WERI-Rb-1 (cell line): ENCODE results near the gene CWC25.

ENCODE experiments used
- DNase-seq: peaks from one replicate; pipeline ENCODE4 v3.0.0-alpha.2; 2020
- H3K27ac ChIP-seq: fragments of 250-450 bp; sonication (Bioruptor Pico); 2 replicates; pipeline ENCODE4 v1.5.1; 2020; ENCODE audit warnings: mild to moderate bottlenecking, moderate library complexity
- H3K27me3 ChIP-seq: fragments of 250-450 bp; sonication (Bioruptor Pico); 2 replicates; pipeline ENCODE4 v1.5.1; 2021; ENCODE audit warnings: mild to moderate bottlenecking, low read depth, moderate library complexity; ENCODE audit not compliant: insufficient read depth, severe bottlenecking
- H3K36me3 ChIP-seq: fragments of 250-450 bp; sonication (Bioruptor Pico); 2 replicates; pipeline ENCODE4 v1.5.1; 2020; ENCODE audit warnings: mild to moderate bottlenecking, moderate library complexity
- H3K4me3 ChIP-seq: 2 replicates; pipeline ENCODE4 v1.5.1; 2011; ENCODE audit warnings: low read depth, mild to moderate bottlenecking, control low read depth, low read length
- H3K9me3 ChIP-seq: fragments of 250-450 bp; sonication (Bioruptor Pico); 2 replicates; pipeline ENCODE4 v1.5.1; 2021; ENCODE audit warnings: mild to moderate bottlenecking, moderate library complexity; ENCODE audit not compliant: severe bottlenecking
- CTCF ChIP-seq: IDR thresholded peaks from 2 replicates; pipeline ENCODE4 v1.5.1; 2011; ENCODE audit warnings: low read depth, mild to moderate bottlenecking, control low read depth, inconsistent platforms, low read length

Gene CWC25

GRCh38 chr17:38870259-38871165 lies 45.4 kb upstream of the CWC25 start:
- Histone ChIP-seq H3K27ac (peak overlapping the region; percentile 91), H3K4me3 (peak overlapping the region; percentile 99), H3K9me3 (no peaks in the 10 kb centered on the region), H3K36me3 (peaks cover 4% of the 10 kb centered on the region), H3K27me3 (no peaks in the 10 kb centered on the region)
- DNase-seq, result peak; percentile 54
- TF ChIP-seq CTCF, result no peak

- DNase-seq, result peak; percentile 87
- peak within 1 kb of the TSS; percentile 91 for H3K27ac ChIP-seq
- TF ChIP-seq CTCF, result no peak
Observed at GRCh38 chr17:38869526-38870258, 44.6 kb upstream of the CWC25 start, which contains the start of gene LASP1. Gene LASP1 (plus strand): TSS chr17:38870058. CDS start chr17:38870190, 132 bp downstream.

DNA sequence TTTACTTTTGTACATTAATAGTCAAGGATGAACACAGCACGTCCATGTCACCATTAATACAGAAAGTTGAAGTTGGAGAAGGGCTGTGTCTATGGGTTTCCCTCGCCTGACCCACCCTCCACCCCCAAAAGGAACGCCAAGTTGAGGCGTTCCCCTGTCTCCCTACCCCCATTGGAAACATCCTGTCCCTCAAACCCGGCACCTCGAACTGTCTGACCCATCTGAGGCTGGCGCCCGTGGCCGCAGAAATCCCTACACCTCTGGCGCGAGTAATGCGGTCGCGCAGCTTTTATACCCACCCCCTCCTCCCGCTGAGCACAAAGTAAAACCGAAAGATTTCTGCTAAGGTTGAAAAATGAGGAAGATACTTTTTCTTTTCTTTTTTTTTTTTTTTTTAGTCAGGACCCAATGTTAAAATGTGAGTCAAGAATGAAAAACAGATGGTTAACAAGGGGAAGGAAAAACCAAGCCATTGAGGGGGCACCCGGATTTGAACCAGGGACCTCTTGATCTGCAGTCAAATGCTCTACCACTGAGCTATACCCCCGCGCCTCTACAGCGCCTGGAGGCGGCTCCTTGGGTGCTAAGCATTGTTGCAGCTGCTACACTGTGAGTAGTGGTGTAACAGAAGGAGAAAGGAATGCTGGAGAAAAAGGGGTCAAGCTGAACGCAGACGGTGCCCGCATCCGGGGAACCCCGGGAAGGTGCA lies 43.9 kb upstream of the CWC25 start:
- Histone ChIP-seq H3K36me3 (peaks cover 4% of the 10 kb centered on the region), H3K27ac (peak overlapping the region; percentile 91), H3K27me3 (no peaks in the 10 kb centered on the region), H3K9me3 (no peaks in the 10 kb centered on the region), H3K4me3 (peak overlapping the region; percentile 99)
- peak; percentile 42; the same call in 1 of the 2 replicates for TF ChIP-seq CTCF
- peak; percentile 87 for DNase-seq

More at GRCh38 chr17:38869526-38870258, 44.6 kb upstream of the CWC25 start, which contains the start of gene LASP1:
- Histone ChIP-seq H3K9me3 (no peaks in the 10 kb centered on the region), H3K4me3 (peak within 1 kb of the TSS; percentile 99), H3K27me3 (no peaks in the 10 kb centered on the region), H3K36me3 (peaks cover 4% of the 10 kb centered on the region)

GRCh38 chr17:38867968-38868816 lies 43.1 kb upstream of the CWC25 start:
- H3K27ac ChIP-seq, result no peak overlapping the region
- no peaks in the 10 kb centered on the region for H3K27me3 ChIP-seq
- H3K4me3 ChIP-seq, result no peak overlapping the region
- no peak for DNase-seq
- H3K36me3 ChIP-seq, result peaks cover 4% of the 10 kb centered on the region
- TF ChIP-seq CTCF, result no peak
- no peaks in the 10 kb centered on the region for H3K9me3 ChIP-seq
